GM12891 (cell line): ENCODE data around the gene CPNE8.

Source experiments
- DNase-seq: peaks from one replicate; pipeline ENCODE4 v3.0.0; 2011; ENCODE audit warnings: low spot score; ENCODE audit not compliant: insufficient read length
- FAIRE-seq: peaks from 2 replicates; lab custom pipeline; 2011; peaks lifted over from hg19 to GRCh38; lab: Jason Lieb, UNC
- PAX5 ChIP-seq: IDR thresholded peaks from 2 replicates; pipeline ENCODE4 v1.6.1; 2011; ENCODE audit warnings: low read length, moderate library complexity, mild to moderate bottlenecking; ENCODE audit not compliant: insufficient read depth, severe bottlenecking
- POLR2A ChIP-seq: IDR thresholded peaks from 2 replicates; pipeline ENCODE4 v1.6.1; 2011; ENCODE audit warnings: low read depth, low read length, control low read depth
- POLR2AphosphoS5 ChIP-seq: IDR thresholded peaks from 2 replicates; pipeline ENCODE4 v1.6.1; 2011; ENCODE audit warnings: low read depth, low read length, control low read depth
- POU2F2 ChIP-seq: IDR thresholded peaks from 2 replicates; pipeline ENCODE4 v1.6.1; 2011; ENCODE audit warnings: low read depth, mild to moderate bottlenecking, control low read depth, low read length, moderate library complexity
- SPI1 ChIP-seq: IDR thresholded peaks from 2 replicates; pipeline ENCODE4 v1.6.1; 2011; ENCODE audit warnings: low read depth, low read length, control low read depth
- TAF1 ChIP-seq: IDR thresholded peaks from 2 replicates; pipeline ENCODE4 v1.6.1; 2011; ENCODE audit warnings: low read depth, low read length, control low read depth

Gene CPNE8

DNA sequence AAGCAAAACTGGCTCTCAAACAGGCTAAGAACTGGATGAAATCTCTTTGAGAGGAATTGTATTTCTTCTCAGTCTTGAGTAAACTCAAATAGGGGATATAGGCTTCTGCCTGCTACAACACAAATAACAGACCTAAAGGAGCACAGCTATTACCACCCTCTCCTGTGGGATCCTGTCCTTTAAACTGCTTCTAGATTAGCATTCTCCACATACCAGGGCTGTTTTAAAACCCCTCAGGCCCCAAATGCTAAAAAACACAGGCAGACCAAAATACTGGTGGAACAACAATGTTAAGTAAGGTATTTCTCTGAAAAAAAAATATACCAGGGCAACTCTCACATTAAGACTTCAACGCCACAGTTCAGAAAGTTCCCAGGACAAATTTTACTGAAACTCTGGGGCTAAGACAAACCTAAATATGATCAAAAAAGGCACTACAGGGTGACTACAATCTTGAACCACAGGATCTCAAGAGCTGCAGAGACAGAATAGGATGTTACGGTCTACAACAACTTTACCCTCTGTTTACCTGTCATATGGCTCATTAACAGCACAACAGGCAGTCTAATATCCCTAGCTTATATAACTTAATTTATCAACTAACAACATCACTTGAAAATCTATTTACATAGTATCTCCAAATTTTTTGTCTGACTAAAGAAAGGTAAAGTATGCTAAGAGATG is 7.2 kb downstream of the CPNE8 start:
- TF ChIP-seq PAX5 (no peak), TAF1 (no peak), POLR2AphosphoS5 (no peak), SPI1 (no peak), POU2F2 (no peak), POLR2A (no peak)
- no peak for DNase-seq
- no peak for FAIRE-seq

DNA sequence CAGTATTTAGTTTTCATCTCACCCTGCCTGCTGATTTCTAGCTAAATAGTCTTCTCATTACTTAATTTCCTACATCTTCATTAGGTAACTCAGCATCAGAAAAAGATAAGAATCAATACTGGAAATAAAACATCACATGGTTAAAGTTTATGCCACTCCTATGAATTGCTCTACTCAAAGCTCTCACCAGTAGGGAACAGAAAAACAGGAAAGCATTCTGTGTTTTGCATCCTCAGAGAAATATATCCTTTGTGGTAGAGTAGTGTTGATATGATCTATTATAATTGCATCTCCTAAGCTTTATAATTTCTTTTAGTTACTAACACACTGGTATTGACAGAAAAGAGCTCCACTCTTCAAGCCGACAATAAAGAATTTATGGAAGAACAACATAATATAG is 9.9 kb downstream of the CPNE8 start:
- DNase-seq = no peak
- TF ChIP-seq POU2F2 = no peak
- no peak for TF ChIP-seq SPI1
- no peak for TF ChIP-seq POLR2AphosphoS5
- no peak for TF ChIP-seq PAX5
- no peak for TF ChIP-seq TAF1
- no peak for FAIRE-seq

DNA sequence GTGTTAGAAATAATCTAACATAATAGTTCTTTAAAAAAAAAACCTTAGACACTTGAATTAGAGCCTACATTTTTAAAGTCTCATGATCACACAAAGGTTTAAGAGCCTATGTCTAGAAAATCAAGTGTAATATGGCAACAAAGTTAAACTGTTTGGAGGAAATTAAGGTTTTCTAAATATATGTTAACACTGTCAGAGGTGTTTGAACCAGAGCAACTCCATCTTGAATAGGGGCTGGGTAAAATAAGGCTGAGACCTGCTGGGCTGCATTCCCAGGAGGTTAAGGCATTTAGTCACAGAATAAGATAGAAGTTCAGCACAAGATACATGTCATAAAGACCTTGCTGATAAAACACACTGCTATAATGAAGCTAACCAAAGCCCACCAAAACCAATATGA is 12.4 kb downstream of the CPNE8 start:
- DNase-seq = no peak
- FAIRE-seq = peak; percentile 9
- TF ChIP-seq TAF1 (no peak), SPI1 (no peak), POLR2A (no peak), POU2F2 (no peak), PAX5 (no peak), POLR2AphosphoS5 (no peak)

DNA sequence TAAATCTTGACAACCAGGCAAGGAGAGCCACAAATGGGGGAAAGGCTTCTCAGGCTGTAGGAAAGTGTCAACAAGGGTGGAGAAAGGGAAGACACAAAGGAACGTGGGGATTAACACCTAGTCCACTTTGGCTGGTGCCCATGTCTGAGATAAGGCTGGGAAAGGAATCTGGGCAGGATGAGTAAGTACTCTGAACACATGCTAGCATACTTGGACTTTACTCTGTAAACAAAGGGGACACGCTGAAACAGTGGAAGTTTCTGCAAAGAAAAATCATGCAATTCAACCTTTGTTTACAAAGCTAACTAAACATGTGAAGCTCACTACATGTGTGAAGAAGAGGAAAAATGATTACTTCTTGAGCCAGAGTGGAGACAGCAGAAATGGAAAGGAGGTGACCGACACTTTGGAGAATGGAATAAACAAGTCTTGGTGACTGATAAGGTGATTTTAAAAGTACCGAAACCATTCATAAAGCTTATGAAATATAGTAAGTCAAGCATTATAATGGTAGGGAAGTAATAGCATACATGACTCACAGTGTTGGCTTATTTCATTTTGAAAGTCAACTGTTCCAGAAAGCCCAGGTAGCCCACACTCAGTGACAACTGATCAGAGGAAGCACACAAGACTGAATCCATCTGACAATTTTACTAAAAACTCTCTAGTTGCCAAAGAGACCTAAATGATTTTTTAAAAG is 13.2 kb downstream of the CPNE8 start:
- FAIRE-seq (peak; percentile 79), DNase-seq (no peak)
- TF ChIP-seq POU2F2 (no peak), SPI1 (no peak), POLR2A (no peak), TAF1 (no peak), PAX5 (no peak)

DNA sequence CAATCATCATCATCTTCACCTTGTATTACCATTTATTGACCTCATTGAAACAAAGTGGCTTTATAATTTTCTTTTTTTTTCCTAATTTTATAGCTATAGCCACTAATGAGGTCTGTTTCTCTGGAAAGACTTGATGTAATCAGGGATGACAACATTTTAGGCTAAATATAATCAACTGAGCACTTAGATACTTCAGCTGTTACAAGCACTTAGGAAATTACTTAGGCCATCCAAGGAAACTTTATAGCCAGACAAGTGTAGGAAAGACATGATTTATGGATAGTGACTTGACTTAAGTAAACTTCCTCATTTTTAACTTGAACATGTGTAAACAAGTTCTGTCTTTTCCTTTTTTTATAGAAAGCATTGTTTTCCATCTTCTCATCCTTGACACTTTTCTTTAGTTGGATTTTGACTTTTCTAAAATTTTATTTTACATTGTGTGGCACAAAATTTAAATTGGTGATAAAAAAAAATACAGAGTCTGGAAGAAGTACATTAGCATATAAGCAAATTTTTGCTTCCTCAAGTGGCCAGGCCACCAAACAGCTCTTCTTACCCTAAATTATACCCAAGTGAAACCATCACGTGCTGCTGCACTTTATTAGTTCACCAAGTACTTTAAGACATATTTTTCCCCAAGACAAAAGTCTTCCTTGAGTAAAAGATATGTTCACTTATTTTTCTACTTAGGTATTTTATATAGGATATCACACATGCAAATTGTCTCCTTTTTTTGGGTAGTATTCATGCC is 15.1 kb downstream of the CPNE8 start:
- FAIRE-seq (no peak), DNase-seq (no peak)
- TF ChIP-seq POLR2AphosphoS5 = no peak

DNA sequence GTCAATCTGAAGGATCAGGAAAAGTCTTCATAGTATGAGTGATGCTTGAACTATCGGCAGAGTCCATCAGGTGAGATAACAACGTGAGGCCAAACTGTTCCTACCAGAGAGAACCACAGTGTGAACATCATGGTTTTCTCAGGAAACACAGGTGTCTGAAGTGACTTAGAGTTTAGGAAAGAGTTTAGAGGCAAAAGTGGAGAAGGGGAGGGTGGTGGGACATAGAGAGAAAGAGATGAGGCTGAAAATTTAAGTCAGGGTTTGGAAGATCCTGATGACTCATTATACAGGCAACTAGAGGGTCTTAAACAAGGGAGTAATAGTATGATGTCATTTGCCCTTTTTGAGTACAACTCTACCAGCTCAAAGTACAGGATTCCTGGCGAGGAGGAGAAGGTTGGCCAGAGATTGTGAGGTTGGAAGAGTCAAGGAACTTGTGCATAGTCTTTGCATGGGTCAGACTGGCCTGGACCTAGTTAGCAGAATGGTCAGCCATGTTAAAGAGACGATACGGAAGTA is 16.0 kb downstream of the CPNE8 start:
- no peak for DNase-seq
- TF ChIP-seq PAX5 = no peak
- TF ChIP-seq POU2F2 = no peak
- no peak for TF ChIP-seq SPI1
- TF ChIP-seq TAF1 = no peak
- TF ChIP-seq POLR2AphosphoS5 = no peak
- no peak for TF ChIP-seq POLR2A
- FAIRE-seq = no peak

DNA sequence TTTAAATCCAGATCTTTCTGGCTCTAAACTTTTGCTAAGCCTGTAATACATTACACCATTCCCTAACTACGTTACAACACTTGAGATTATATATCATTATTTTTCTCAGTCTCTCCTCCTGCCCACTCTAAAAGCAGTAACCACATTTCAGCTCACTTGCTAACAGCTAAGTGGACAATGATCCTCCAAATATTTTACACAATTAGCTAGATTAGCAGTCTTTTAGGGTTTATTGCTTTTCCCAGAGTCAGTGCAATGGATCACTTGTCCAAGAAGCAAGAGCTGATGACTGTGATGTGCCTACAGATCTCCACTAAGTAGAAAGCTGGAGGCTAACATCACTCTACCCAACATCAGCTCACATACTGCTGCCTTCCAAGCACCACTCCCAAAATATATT is 17.6 kb downstream of the CPNE8 start:
- TF ChIP-seq POLR2A (no peak), PAX5 (no peak), POU2F2 (no peak), POLR2AphosphoS5 (no peak), TAF1 (no peak), SPI1 (no peak)
- DNase-seq (no peak), FAIRE-seq (no peak)

DNA sequence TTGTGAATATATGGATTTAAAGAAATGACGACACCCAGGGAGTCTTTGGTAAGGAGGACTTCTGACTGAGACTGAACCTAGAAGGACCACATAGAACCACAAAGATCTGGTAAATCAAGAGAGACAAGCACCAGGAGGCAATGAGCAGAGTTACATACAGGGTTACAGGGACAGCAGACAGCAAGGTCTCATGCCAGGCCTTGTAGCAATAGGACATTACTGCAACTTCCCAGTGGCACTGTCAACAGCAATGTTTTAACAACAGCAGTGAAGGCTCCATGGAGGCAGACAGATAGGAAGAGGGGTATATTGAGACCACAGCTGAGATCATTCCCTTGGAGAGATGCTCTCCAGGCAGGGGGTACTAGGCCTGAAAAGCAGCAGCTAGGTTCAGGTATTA is 18.5 kb downstream of the CPNE8 start:
- DNase-seq (no peak), FAIRE-seq (no peak)
- TF ChIP-seq SPI1 = no peak
- no peak for TF ChIP-seq PAX5
- TF ChIP-seq POLR2A = no peak
- no peak for TF ChIP-seq POU2F2
- TF ChIP-seq POLR2AphosphoS5 = no peak
- TF ChIP-seq TAF1 = no peak

DNA sequence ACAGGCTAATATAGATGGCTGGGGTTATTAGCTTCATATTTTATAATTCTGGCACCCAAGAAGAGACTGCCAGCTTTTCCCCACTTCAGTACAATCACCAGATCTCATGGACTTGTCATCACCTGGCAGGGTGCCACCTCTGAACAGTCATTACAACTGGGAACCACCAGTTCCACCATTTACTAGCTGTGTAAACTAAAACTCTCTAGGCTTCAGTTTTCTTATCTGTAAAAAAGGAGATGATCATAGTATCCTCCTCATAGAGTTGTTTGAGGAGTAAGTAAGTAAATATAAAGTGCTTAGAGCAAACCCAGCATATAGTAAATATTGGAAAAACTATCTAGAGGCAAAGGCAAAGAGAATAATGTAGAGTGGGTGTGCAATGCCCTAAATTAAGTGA is 19.3 kb downstream of the CPNE8 start:
- no peak for DNase-seq
- FAIRE-seq = no peak
- no peak for TF ChIP-seq POLR2A
- no peak for TF ChIP-seq POLR2AphosphoS5

DNA sequence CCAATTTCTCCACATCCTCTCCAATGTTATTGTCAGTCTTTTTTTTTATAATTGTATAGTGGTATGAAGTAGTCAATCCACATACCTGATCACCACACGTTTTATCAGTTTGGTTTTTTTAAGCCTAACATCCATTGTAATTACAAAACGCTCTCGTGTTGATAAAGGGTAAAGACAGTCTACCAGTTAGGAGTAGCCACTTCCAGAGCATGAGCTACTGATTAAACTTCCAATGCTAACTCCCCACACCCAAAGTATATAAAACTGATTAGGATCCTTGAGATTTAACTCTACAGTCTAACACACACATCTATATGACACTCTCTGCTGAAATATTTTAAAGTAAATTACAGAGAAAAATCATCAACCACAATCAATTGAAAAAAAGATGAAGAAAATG is 20.7 kb downstream of the CPNE8 start:
- FAIRE-seq (no peak), DNase-seq (no peak)
- no peak for TF ChIP-seq POU2F2
